ENCODE results near the gene ZBED5.

Gene ZBED5

DNA sequence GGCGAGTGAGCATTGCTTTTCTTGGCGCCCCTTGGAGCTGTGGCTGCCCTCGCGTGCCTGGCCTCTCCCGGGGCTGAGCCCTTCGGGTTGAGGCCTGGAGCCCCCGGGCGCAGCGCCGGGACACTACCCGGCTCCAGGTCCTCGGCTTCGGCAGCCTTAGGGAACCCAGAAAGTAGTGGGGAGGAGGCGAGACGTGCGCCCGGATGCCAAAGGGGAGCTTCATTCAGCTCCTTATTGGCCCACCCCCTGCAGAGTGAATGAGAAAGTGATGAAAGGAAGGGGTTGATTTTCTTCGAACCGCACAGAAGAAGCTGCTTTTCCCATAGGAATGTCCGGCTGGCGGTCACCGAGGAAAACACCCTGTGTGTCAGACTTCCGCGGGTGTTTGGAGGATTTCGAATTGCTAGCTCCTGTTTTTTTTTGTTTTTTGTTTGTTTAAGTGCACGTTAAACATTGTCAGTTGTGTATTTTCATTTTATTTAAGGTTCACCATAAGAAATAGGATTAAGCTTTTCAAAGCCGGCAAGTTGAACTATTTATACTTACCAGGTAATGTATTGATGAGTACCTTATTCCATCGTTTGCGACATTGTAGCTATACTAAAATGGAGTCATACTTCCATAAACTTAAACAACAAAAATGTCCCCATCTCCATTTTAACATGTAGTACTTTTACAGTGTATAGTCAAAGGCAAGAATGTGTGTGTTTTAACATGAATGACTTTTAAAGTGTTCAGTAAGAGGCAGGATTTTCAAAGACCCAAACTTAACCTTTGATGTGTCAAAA, 48.3 kb downstream of the ZBED5 start:
- H3K4me3 ChIP-seq (ENCODE audit: insufficient read depth in 1 of 2, low read depth in 1 of 2, low read length in 2 of 2), result peak overlapping the region; percentile 58 to 96
- peak overlapping the region; percentile 97 for H3K27ac ChIP-seq (ENCODE audit: low read length, poor library complexity, severe bottlenecking)
- peak overlapping the region in 1 of 2 experiments; percentile 82 for H3K14ac ChIP-seq (ENCODE audit: low read length in 2 of 2)
- H2BK12ac ChIP-seq (ENCODE audit: low read length in 2 of 2), result peak overlapping the region in 1 of 2 experiments; percentile 29
- H4K91ac ChIP-seq (ENCODE audit: low read length), result peak overlapping the region; percentile 98
- H3K79me1 ChIP-seq (replicated peaks; ENCODE audit: low read length, poor library complexity, severe bottlenecking), result no peaks in the 10 kb centered on the region
- H2BK5ac ChIP-seq (ENCODE audit: low read depth, low read length, poor library complexity, severe bottlenecking), result peak overlapping the region; percentile 83
- peaks cover 8% of the 10 kb centered on the region for H3K4me1 ChIP-seq (ENCODE audit: control insufficient read depth, insufficient read depth, low read depth, low read length)
- peak overlapping the region; percentile 15 for H2BK15ac ChIP-seq (ENCODE audit: low read depth, poor library complexity, severe bottlenecking)
- H3K23ac ChIP-seq (ENCODE audit: low read length in 2 of 2), result peak overlapping the region in 1 of 2 experiments; percentile 81
- H2AFZ ChIP-seq (ENCODE audit: low read depth, low read length), result peak overlapping the region; percentile 43
- no peaks in the 10 kb centered on the region for H3K9me3 ChIP-seq (ENCODE audit: control insufficient read depth, low read length)
- peak overlapping the region; percentile 80 to 83 for H3K4ac ChIP-seq (ENCODE audit: low read depth in 1 of 2, low read length in 2 of 2)
- H3K18ac ChIP-seq (ENCODE audit: low read depth in 1 of 2, low read length in 2 of 2), result peak overlapping the region; percentile 71 to 89
- peaks cover 15 to 30% of the 10 kb centered on the region in 2 experiments for H3K36me3 ChIP-seq (ENCODE audit: control insufficient read depth in 1 of 2, insufficient read depth in 2 of 2, low read depth in 1 of 2, low read length in 2 of 2)
- H3K9ac ChIP-seq (ENCODE audit: low read length), result peak overlapping the region; percentile 99
- peak overlapping the region; percentile 94 for H3K4me2 ChIP-seq (ENCODE audit: low read length, poor library complexity, severe bottlenecking)
- no peaks in the 10 kb centered on the region for H3K27me3 ChIP-seq (ENCODE audit: control insufficient read depth in 1 of 2, insufficient read depth in 1 of 2, low read length in 2 of 2)
- peak overlapping the region; percentile 97 for H4K8ac ChIP-seq (ENCODE audit: low read length)
- WGBS, result 0% methylated on average over 25 of the region's 29 CpGs
- DNase-seq, result peak; percentile 89
- peak overlapping the region; percentile 97 for H2BK120ac ChIP-seq (ENCODE audit: low read depth, low read length)
- H2AK5ac ChIP-seq (ENCODE audit: low read length, severe bottlenecking), result no peak overlapping the region

DNA sequence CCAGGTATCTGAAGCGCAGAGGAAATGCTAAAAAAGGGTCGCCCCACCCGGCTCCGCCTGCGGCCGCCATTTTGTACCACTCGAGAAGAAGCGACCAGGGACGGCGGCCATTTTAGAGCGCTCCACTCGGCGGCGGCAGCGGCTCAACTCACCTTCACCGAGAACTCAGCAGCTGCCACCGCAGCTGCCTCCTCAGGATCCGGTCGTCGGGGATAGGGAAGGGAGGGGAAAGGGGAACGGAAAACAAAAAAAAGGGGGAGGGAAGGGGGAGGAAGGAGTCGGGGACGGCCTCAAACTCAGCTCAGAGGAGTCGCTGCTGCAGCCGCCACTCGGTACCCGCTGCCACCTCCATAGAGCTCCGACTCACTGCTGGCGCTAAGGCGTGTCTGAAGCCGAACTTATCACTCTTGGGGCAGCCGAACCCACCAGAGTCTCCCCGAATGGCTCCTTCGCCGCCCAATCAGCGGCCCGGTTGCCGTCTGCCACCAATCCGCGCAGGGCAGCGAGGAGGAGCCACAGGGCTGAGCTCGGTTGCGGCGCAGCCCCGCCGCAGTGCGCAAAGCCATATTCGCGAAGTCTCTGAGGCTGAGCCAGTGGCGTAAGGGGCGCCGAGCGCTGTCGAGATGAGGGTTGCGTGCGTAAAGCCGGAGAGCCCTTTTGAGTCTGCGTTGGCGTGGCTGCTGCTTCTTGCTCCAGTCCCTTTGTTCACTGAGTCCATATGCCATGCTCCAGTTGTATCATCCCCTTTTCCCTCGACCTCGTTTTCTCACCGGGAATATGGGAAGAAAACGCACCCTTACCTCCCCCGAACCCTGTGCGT, 49.1 kb downstream of the ZBED5 start, which contains the start of gene EIF4G2:
TSS of gene EIF4G2 (minus strand) at position 374 of the 820 bp plus-strand sequence.
- Histone ChIP-seq H3K27me3 (ENCODE audit: control insufficient read depth in 1 of 2, insufficient read depth in 1 of 2, low read length in 2 of 2) (no peaks in the 10 kb centered on the region), H2BK15ac (ENCODE audit: low read depth, poor library complexity, severe bottlenecking) (peak within 1 kb of the TSS; percentile 86), H3K4me2 (ENCODE audit: low read length, poor library complexity, severe bottlenecking) (peak within 1 kb of the TSS; percentile 94), H3K79me1 (replicated peaks; ENCODE audit: low read length, poor library complexity, severe bottlenecking) (no peaks in the 10 kb centered on the region), H2BK120ac (ENCODE audit: low read depth, low read length) (peak within 1 kb of the TSS; percentile 97), H3K14ac (ENCODE audit: low read length in 2 of 2) (peak within 1 kb of the TSS; percentile 98 to 100), H4K91ac (ENCODE audit: low read length) (peak within 1 kb of the TSS; percentile 100), H3K27ac (ENCODE audit: low read length, poor library complexity, severe bottlenecking) (peak within 1 kb of the TSS; percentile 97), H2AK5ac (ENCODE audit: low read length, severe bottlenecking) (peak within 1 kb of the TSS; percentile 100), H3K9me3 (ENCODE audit: control insufficient read depth, low read length) (no peaks in the 10 kb centered on the region), H3K4me1 (ENCODE audit: control insufficient read depth, insufficient read depth, low read depth, low read length) (peaks cover 8% of the 10 kb centered on the region), H3K4ac (ENCODE audit: low read depth in 1 of 2, low read length in 2 of 2) (peak within 1 kb of the TSS; percentile 100), H2AFZ (ENCODE audit: low read depth, low read length) (peak within 1 kb of the TSS; percentile 53), H2BK12ac (ENCODE audit: low read length in 2 of 2) (peak within 1 kb of the TSS in 1 of 2 experiments; percentile 87), H3K36me3 (ENCODE audit: control insufficient read depth in 1 of 2, insufficient read depth in 2 of 2, low read depth in 1 of 2, low read length in 2 of 2) (peaks cover 17 to 38% of the 10 kb centered on the region in 2 experiments), H3K23ac (ENCODE audit: low read length in 2 of 2) (peak within 1 kb of the TSS; percentile 52 to 100), H3K4me3 (ENCODE audit: insufficient read depth in 1 of 2, low read depth in 1 of 2, low read length in 2 of 2) (peak within 1 kb of the TSS; percentile 96 to 100), H3K9ac (ENCODE audit: low read length) (peak within 1 kb of the TSS; percentile 99), H4K8ac (ENCODE audit: low read length) (peak within 1 kb of the TSS; percentile 100), H3K18ac (ENCODE audit: low read depth in 1 of 2, low read length in 2 of 2) (peak within 1 kb of the TSS; percentile 100), H2BK5ac (ENCODE audit: low read depth, low read length, poor library complexity, severe bottlenecking) (peak within 1 kb of the TSS; percentile 98)
- WGBS, result under 1% methylated on average over 65 of the region's 65 CpGs
- peak; percentile 99 for DNase-seq

DNA sequence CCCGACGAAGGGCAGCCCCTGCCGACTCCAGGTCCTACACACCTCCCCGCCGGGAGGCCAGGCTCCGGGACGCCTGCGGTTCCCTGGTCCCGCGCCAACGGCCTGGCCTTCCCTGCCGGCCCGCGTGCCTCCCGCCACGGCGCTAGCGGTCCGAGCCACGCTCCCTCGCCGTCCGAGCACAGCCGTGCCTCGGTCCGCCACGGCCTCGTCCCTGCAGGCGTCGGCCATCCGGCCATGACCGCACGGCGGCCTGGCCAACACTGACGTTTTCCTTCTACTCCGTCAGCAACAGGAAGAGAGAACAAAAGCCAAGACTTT, 49.7 kb downstream of the ZBED5 start:
- Histone ChIP-seq H2BK12ac (ENCODE audit: low read length in 2 of 2) (peak overlapping the region in 1 of 2 experiments; percentile 87), H2AFZ (ENCODE audit: low read depth, low read length) (peak overlapping the region; percentile 53), H2BK120ac (ENCODE audit: low read depth, low read length) (peak overlapping the region; percentile 96), H3K79me1 (replicated peaks; ENCODE audit: low read length, poor library complexity, severe bottlenecking) (no peaks in the 10 kb centered on the region), H2AK5ac (ENCODE audit: low read length, severe bottlenecking) (peak overlapping the region; percentile 100), H4K91ac (ENCODE audit: low read length) (peak overlapping the region; percentile 100), H3K9me3 (ENCODE audit: control insufficient read depth, low read length) (no peaks in the 10 kb centered on the region), H2BK5ac (ENCODE audit: low read depth, low read length, poor library complexity, severe bottlenecking) (peak overlapping the region; percentile 98), H2BK15ac (ENCODE audit: low read depth, poor library complexity, severe bottlenecking) (peak overlapping the region; percentile 86), H3K36me3 (ENCODE audit: control insufficient read depth in 1 of 2, insufficient read depth in 2 of 2, low read depth in 1 of 2, low read length in 2 of 2) (peaks cover 17 to 43% of the 10 kb centered on the region in 2 experiments), H3K4ac (ENCODE audit: low read depth in 1 of 2, low read length in 2 of 2) (peak overlapping the region; percentile 100), H3K4me3 (ENCODE audit: insufficient read depth in 1 of 2, low read depth in 1 of 2, low read length in 2 of 2) (peak overlapping the region; percentile 96 to 100), H3K18ac (ENCODE audit: low read depth in 1 of 2, low read length in 2 of 2) (peak overlapping the region; percentile 100), H3K9ac (ENCODE audit: low read length) (peak overlapping the region; percentile 99), H3K27ac (ENCODE audit: low read length, poor library complexity, severe bottlenecking) (peak overlapping the region; percentile 93), H3K23ac (ENCODE audit: low read length in 2 of 2) (peak overlapping the region; percentile 52 to 100), H4K8ac (ENCODE audit: low read length) (peak overlapping the region; percentile 100), H3K14ac (ENCODE audit: low read length in 2 of 2) (peak overlapping the region; percentile 98 to 100), H3K4me2 (ENCODE audit: low read length, poor library complexity, severe bottlenecking) (no peak overlapping the region), H3K4me1 (ENCODE audit: control insufficient read depth, insufficient read depth, low read depth, low read length) (peaks cover 8% of the 10 kb centered on the region), H3K27me3 (ENCODE audit: control insufficient read depth in 1 of 2, insufficient read depth in 1 of 2, low read length in 2 of 2) (no peaks in the 10 kb centered on the region)
- WGBS, result under 1% methylated on average over 36 of the region's 36 CpGs
- DNase-seq, result no peak
